ENCODE data around the gene GDE1. TPM values are rescaled to one million over a fixed set of nuclear protein-coding genes. Genes with fewer than 3 reads are reported as not detected.

Gene GDE1
- total and polyA plus RNA-seq, 4 donors: 14.8 to 39.1 (median 23.6) TPM

DNA sequence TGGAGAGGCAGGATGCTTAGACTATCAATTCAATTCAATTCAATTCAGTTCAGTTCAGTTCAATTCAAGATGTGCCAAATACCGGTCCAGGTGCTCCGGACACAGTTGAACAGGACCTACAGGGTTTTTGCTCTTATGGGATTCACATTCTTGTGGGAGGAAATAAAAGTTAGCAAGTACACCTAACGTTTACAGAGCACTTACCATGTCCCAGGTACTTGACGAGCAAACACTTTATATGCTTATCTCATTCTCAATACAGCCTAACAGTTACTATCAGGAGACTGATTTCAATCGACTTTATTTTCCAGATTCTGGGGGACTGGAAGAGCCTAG lies 467 bp upstream of the GDE1 start:
- Histone ChIP-seq H3K4me1 (ENCODE audit: control insufficient read depth in 4 of 4, insufficient read depth in 4 of 4, low read length in 3 of 4) (peaks cover 0 to 20% (median 17%) of the 10 kb centered on the region in 4 donors), H3K27ac (ENCODE audit: low read depth in 1 of 2, low read length in 2 of 2) (peak overlapping the region; percentile 61 to 85), H3K36me3 (ENCODE audit: control insufficient read depth in 4 of 4, insufficient read depth in 3 of 4, low read depth in 1 of 4, low read length in 3 of 4) (no peaks in the 10 kb centered on the region), H3K9ac (ENCODE audit: low read depth in 1 of 2, low read length in 2 of 2) (no peak overlapping the region), H3K9me3 (ENCODE audit: control insufficient read depth in 4 of 4, low read length in 3 of 4) (no peaks in the 10 kb centered on the region), H3K27me3 (ENCODE audit: control insufficient read depth in 4 of 4, insufficient read depth in 4 of 4, low read length in 3 of 4) (no peaks in the 10 kb centered on the region), H3K4me3 (ENCODE audit: low read depth in 1 of 3, low read length in 3 of 3) (no peak overlapping the region)
- 41% methylated on average over 5 of the region's 5 CpGs for WGBS
- no peak for DNase-seq (ENCODE audit: low spot score)
- TF ChIP-seq MAX (IDR thresholded peaks at IDR 0.05): no peak
- no peak for TF ChIP-seq RAD21 (IDR thresholded peaks at IDR 0.05)

- no peaks in the 10 kb centered on the region for H3K27me3 ChIP-seq (ENCODE audit: control insufficient read depth in 4 of 4, insufficient read depth in 4 of 4, low read length in 3 of 4)
- WGBS: 30% methylated on average over 8 of the region's 8 CpGs
- no peaks in the 10 kb centered on the region for H3K9me3 ChIP-seq (ENCODE audit: control insufficient read depth in 4 of 4, low read length in 3 of 4)
- H3K36me3 ChIP-seq (ENCODE audit: control insufficient read depth in 4 of 4, insufficient read depth in 3 of 4, low read depth in 1 of 4, low read length in 3 of 4): peaks cover 0 to 6% (median 4%) of the 10 kb centered on the region in 4 donors
- peak overlapping the region; percentile 70 to 88 (median 83) for H3K4me3 ChIP-seq (ENCODE audit: low read depth in 1 of 3, low read length in 3 of 3)
- peak overlapping the region in 1 of 2 donors; percentile 84 for H3K9ac ChIP-seq (ENCODE audit: low read depth in 1 of 2, low read length in 2 of 2)
- peak; percentile 55 for DNase-seq (ENCODE audit: low spot score)
- TF ChIP-seq RXRA (IDR thresholded peaks at IDR 0.05) (no peak), JUND (IDR thresholded peaks at IDR 0.05) (no peak), EGR1 (IDR thresholded peaks at IDR 0.05; ENCODE audit: low read depth in 2 of 2) (no peak), YY1 (IDR thresholded peaks at IDR 0.05) (no peak), HNF4G (IDR thresholded peaks at IDR 0.05) (no peak), RAD21 (IDR thresholded peaks at IDR 0.05) (no peak), FOXA2 (IDR thresholded peaks at IDR 0.05) (no peak), MAX (IDR thresholded peaks at IDR 0.05) (no peak), SP1 (IDR thresholded peaks at IDR 0.05) (no peak), ATF3 (IDR thresholded peaks at IDR 0.05) (no peak), FOXA1 (IDR thresholded peaks at IDR 0.05) (no peak), TAF1 (conservative IDR thresholded peaks at IDR 0.05) (no peak), GABPA (IDR thresholded peaks at IDR 0.05 in 1 of 2, conservative IDR thresholded peaks at IDR 0.05 in 1 of 2) (no peak)
- TF ChIP-seq, protein P1, sequence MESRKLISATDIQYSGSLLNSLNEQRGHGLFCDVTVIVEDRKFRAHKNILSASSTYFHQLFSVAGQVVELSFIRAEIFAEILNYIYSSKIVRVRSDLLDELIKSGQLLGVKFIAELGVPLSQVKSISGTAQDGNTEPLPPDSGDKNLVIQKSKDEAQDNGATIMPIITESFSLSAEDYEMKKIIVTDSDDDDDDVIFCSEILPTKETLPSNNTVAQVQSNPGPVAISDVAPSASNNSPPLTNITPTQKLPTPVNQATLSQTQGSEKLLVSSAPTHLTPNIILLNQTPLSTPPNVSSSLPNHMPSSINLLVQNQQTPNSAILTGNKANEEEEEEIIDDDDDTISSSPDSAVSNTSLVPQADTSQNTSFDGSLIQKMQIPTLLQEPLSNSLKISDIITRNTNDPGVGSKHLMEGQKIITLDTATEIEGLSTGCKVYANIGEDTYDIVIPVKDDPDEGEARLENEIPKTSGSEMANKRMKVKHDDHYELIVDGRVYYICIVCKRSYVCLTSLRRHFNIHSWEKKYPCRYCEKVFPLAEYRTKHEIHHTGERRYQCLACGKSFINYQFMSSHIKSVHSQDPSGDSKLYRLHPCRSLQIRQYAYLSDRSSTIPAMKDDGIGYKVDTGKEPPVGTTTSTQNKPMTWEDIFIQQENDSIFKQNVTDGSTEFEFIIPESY (IDR thresholded peaks at IDR 0.05): no peak
- peaks cover 0 to 20% (median 17%) of the 10 kb centered on the region in 4 donors for H3K4me1 ChIP-seq (ENCODE audit: control insufficient read depth in 4 of 4, insufficient read depth in 4 of 4, low read length in 3 of 4)
- H3K27ac ChIP-seq (ENCODE audit: low read depth in 1 of 2, low read length in 2 of 2): peak overlapping the region in 1 of 2 donors; percentile 85
These were observed 1.0 kb downstream of the GDE1 start for GRCh38 chr16:19520861-19521331.

DNA sequence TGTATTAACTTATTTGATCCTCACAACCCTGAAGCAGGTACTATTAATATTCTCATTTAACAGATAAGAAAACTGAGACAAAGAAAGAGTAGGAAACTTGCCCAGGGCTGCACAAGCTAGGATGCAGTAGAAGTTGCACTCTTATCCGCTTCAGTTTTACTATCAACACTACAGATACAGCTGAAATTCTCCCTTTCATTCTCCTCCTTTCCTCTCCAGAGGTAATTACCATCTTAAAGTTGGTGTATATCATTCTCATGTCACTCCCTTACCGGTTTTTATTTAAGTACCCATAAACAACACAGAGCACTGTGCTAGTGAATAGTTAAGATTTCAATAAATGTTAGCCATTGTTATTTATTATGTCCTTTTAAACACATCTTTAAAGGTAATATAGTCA lies 3.5 kb downstream of the GDE1 start:
- 87% methylated on average over 2 of the region's 2 CpGs for WGBS
- no peaks in the 10 kb centered on the region for H3K9me3 ChIP-seq (ENCODE audit: control insufficient read depth in 4 of 4, low read length in 3 of 4)
- no peak overlapping the region for H3K27ac ChIP-seq (ENCODE audit: low read depth in 1 of 2, low read length in 2 of 2)
- H3K9ac ChIP-seq (ENCODE audit: low read depth in 1 of 2, low read length in 2 of 2): no peak overlapping the region
- peaks cover 0 to 20% (median 13%) of the 10 kb centered on the region in 4 donors for H3K4me1 ChIP-seq (ENCODE audit: control insufficient read depth in 4 of 4, insufficient read depth in 4 of 4, low read length in 3 of 4)
- no peak overlapping the region for H3K4me3 ChIP-seq (ENCODE audit: low read depth in 1 of 3, low read length in 3 of 3)
- peaks cover 0 to 12% (median 4%) of the 10 kb centered on the region in 4 donors for H3K36me3 ChIP-seq (ENCODE audit: control insufficient read depth in 4 of 4, insufficient read depth in 3 of 4, low read depth in 1 of 4, low read length in 3 of 4)
- no peak for DNase-seq (ENCODE audit: low spot score)
- no peaks in the 10 kb centered on the region for H3K27me3 ChIP-seq (ENCODE audit: control insufficient read depth in 4 of 4, insufficient read depth in 4 of 4, low read length in 3 of 4)
- TF ChIP-seq HNF4A (conservative IDR thresholded peaks at IDR 0.05) (no peak), JUND (IDR thresholded peaks at IDR 0.05) (no peak), RXRA (IDR thresholded peaks at IDR 0.05) (no peak), YY1 (IDR thresholded peaks at IDR 0.05) (no peak), EGR1 (IDR thresholded peaks at IDR 0.05; ENCODE audit: low read depth in 2 of 2) (no peak), NR2F2 (IDR thresholded peaks at IDR 0.05) (no peak), MAX (IDR thresholded peaks at IDR 0.05) (no peak), HNF4G (IDR thresholded peaks at IDR 0.05) (no peak), FOXA2 (IDR thresholded peaks at IDR 0.05) (no peak), RAD21 (IDR thresholded peaks at IDR 0.05) (no peak), SP1 (IDR thresholded peaks at IDR 0.05) (no peak), ATF3 (IDR thresholded peaks at IDR 0.05) (no peak)
- TF ChIP-seq, protein P2, sequence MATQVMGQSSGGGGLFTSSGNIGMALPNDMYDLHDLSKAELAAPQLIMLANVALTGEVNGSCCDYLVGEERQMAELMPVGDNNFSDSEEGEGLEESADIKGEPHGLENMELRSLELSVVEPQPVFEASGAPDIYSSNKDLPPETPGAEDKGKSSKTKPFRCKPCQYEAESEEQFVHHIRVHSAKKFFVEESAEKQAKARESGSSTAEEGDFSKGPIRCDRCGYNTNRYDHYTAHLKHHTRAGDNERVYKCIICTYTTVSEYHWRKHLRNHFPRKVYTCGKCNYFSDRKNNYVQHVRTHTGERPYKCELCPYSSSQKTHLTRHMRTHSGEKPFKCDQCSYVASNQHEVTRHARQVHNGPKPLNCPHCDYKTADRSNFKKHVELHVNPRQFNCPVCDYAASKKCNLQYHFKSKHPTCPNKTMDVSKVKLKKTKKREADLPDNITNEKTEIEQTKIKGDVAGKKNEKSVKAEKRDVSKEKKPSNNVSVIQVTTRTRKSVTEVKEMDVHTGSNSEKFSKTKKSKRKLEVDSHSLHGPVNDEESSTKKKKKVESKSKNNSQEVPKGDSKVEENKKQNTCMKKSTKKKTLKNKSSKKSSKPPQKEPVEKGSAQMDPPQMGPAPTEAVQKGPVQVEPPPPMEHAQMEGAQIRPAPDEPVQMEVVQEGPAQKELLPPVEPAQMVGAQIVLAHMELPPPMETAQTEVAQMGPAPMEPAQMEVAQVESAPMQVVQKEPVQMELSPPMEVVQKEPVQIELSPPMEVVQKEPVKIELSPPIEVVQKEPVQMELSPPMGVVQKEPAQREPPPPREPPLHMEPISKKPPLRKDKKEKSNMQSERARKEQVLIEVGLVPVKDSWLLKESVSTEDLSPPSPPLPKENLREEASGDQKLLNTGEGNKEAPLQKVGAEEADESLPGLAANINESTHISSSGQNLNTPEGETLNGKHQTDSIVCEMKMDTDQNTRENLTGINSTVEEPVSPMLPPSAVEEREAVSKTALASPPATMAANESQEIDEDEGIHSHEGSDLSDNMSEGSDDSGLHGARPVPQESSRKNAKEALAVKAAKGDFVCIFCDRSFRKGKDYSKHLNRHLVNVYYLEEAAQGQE (IDR thresholded peaks at IDR 0.05): no peak
- TF ChIP-seq, protein P3, sequence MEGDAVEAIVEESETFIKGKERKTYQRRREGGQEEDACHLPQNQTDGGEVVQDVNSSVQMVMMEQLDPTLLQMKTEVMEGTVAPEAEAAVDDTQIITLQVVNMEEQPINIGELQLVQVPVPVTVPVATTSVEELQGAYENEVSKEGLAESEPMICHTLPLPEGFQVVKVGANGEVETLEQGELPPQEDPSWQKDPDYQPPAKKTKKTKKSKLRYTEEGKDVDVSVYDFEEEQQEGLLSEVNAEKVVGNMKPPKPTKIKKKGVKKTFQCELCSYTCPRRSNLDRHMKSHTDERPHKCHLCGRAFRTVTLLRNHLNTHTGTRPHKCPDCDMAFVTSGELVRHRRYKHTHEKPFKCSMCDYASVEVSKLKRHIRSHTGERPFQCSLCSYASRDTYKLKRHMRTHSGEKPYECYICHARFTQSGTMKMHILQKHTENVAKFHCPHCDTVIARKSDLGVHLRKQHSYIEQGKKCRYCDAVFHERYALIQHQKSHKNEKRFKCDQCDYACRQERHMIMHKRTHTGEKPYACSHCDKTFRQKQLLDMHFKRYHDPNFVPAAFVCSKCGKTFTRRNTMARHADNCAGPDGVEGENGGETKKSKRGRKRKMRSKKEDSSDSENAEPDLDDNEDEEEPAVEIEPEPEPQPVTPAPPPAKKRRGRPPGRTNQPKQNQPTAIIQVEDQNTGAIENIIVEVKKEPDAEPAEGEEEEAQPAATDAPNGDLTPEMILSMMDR (IDR thresholded peaks at IDR 0.05; ENCODE audit: low read depth, low read length, missing input control): no peak
